GM12865 (cell line): ENCODE results near the gene TMEM218.
"Not testable (repeated sequence)": the region's sequence is repeated elsewhere in the genome, so short reads cannot be mapped to it uniquely, and the experiment has no call there.

Experiments
- DNase-seq: peaks from one replicate; pipeline ENCODE4 v3.0.0; 2010; ENCODE audit warnings: low read depth
- H3K4me3 ChIP-seq: 2 replicates; pipeline ENCODE4 v1.5.1; 2011; ENCODE audit warnings: mild to moderate bottlenecking, low read depth, low read length, control low read depth
- TF ChIP-seq, protein P1 (sequence below): IDR thresholded peaks from 2 replicates; pipeline ENCODE4 v1.5.1; 2011; ENCODE audit warnings: low read length, control low read depth, low read depth, inconsistent platforms; ENCODE audit not compliant: insufficient read depth; ENCODE audit errors: missing control alignments

TMEM218 gene

DNA sequence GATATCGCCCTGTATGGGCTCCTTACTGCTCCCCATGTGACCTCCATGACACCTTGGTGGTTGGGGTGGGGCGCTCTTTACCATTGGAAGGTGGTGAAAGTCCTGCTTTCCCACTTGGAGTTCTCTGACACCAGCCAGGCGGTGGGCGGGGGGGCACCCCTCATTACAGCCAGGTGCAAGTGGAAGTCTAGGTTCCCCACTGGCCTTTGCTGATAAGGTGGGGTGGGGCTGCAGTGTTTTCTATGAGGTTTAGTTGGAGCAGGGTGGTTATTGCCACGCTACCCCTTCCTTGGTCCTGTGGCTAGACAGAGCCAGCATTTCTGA is 53.8 kb downstream of the TMEM218 start:
- no peak for DNase-seq
- TF ChIP-seq, protein P1, sequence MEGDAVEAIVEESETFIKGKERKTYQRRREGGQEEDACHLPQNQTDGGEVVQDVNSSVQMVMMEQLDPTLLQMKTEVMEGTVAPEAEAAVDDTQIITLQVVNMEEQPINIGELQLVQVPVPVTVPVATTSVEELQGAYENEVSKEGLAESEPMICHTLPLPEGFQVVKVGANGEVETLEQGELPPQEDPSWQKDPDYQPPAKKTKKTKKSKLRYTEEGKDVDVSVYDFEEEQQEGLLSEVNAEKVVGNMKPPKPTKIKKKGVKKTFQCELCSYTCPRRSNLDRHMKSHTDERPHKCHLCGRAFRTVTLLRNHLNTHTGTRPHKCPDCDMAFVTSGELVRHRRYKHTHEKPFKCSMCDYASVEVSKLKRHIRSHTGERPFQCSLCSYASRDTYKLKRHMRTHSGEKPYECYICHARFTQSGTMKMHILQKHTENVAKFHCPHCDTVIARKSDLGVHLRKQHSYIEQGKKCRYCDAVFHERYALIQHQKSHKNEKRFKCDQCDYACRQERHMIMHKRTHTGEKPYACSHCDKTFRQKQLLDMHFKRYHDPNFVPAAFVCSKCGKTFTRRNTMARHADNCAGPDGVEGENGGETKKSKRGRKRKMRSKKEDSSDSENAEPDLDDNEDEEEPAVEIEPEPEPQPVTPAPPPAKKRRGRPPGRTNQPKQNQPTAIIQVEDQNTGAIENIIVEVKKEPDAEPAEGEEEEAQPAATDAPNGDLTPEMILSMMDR = no peak
- H3K4me3 ChIP-seq = no peak overlapping the region

DNA sequence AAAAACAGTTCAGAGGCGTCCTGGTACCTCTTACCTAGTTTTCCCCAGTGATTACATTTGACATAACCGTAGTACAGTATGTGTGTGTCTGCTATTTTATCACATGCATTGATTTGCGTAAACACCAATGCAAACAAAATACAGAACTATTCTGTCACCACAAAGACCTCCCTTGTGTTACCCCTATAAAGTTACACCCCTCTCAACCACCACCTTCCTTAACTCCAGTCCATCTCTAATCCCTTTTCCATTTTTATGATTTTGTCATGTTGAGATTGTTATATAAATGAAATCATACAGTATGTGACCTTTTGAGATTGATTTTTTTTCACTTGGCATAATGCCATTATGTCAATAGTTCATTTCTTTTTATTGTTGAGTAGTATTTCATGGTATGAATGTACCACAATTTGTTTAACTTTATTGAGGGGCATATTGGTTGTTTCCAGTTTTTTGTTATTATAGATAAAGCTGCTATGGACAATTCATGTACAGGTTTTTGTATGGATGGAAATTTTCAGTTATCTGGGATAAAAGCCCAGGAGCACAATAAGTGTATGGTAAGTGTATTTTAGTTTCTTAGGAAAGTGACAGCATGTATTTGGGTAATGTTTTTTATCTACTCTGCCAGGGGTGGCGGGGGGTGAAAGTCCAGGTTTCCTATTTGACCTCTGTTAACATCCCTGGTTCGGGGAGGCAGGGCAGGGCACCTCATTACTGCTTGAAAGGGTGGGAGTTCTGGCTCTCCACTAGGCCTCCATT is 54.3 kb downstream of the TMEM218 start:
- H3K4me3 ChIP-seq = no peak overlapping the region
- TF ChIP-seq, protein P1 = no peak
- no peak for DNase-seq

DNA sequence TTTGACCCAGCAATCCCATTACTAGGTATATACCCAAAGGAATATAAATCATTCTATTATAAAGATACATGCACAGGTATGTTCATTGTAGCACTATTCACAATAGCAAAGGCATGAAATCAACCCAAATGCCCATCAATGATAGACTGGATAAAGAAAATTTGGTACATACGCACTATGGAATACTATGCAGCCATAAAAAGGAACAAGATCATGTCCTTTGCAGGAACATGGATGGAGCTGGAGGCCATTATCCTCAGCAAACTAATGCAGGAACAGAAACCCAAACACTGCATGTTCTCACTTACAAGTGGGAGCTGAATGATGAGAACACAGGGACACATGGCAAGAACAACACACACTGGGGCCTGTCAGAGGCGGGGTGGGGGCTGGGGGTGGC is 55.3 kb downstream of the TMEM218 start:
- not testable (repeated sequence) for H3K4me3 ChIP-seq, DNase-seq

DNA sequence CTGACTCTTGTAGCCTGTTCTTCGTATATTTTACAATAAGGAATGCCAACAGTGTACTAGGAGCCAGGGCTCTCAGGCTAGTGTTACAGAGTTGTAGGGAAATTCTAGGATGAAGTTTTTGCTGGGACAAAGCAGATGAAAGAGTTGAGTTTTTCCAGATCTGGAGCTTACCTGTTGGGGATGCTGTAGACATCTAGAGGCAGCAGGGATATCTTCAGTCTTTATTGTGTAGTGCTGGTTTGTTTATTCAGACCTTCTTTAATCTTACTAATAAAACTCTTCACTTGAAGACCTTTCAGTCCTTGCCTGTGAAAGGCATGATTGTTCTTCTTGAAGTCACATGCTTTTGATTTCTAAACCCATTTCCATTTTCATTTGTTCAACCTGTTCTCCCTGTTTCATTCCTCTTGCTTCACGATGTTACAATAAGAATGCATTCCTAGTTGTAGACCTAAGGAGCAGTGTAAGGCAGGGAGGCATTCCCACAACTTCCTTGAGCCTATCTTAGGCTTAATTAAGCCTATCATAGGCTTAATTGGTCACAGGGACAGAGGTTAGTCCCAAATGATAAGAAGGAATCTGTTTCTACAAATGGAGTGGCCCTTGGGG is 56.2 kb downstream of the TMEM218 start:
- TF ChIP-seq, protein P1 = no peak
- H3K4me3 ChIP-seq = no peak overlapping the region
- DNase-seq = no peak

DNA sequence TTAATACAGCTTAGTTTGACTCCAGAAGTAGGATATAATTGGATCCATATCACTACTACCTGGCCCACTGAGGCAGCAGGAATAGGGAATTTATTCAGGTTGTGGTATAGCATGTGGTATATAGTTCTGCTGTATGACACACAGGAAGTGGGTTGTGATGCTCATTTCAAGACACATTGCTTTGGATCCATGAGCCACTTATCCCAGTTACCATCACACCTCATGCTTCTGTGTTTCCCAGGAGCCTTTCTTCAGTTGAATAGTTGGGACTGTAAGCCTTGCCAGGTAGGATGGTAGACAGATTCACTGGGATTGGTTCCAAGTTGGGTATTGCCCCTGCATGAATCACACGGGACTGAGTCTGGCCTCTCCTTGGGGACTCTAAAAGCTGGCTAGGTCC is 58.3 kb downstream of the TMEM218 start:
- no peak for DNase-seq
- H3K4me3 ChIP-seq = no peak overlapping the region
- TF ChIP-seq, protein P1 = no peak

DNA sequence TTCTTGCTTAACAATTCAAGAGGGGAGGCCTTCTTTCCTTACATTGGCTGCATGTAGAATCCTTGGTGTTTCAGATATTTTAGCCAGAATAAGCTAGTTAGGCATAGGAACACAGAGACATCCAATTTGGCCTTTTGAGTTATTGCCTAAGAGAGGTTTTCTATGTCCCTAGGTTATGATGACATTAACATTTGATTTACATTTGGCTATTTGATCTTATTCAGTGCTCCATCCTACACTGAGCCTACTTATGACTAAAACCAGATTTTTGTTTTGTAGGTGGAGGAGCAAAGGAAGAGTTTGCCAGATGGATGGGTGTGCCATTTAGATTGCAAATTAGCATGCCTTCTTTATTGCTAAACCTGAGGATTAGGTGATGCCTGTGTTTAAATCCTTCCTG is 59.4 kb downstream of the TMEM218 start:
- TF ChIP-seq, protein P1 = no peak
- no peak overlapping the region for H3K4me3 ChIP-seq
- DNase-seq = no peak

DNA sequence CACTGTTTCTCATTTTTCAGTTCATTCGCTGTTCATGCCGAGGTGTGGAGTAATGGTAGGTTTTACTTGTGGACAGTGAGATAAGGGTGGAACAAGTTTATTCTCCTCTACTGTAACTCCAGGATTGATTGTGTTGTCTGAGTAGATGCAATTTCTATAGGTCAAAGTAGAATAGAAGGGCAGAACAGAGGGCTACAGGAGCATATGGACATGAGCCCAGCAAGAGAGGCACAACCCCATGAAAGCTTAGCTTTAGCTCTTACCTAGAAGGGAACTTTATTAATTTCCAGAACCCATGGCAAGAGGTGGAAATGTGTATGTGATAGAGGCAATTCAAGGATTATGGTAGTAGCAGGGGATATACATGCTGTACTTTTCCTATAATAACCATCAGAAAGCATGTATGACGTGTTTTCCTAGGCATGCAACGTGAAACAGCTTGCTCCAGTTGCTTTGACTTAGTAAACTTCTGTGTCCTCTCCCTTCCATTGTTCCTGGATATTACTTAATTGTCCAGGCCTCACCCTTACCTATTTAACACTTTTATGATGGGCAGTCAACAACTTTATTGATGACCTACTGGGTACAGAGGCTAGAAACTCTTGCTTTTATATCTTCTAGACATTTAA is 62.1 kb downstream of the TMEM218 start:
- no peak for DNase-seq
- TF ChIP-seq, protein P1 = no peak
- no peak overlapping the region for H3K4me3 ChIP-seq
